Large intestine (tissue), 3 donors: ENCODE results near the gene CMIP. TPM values are rescaled to one million over a fixed set of nuclear protein-coding genes. Genes with fewer than 3 reads are reported as not detected.

Experiments
- DNase-seq, 2 donors: peaks; one replicate each; pipeline versions ENCODE4 v3.0.0 to v3.0.0-alpha.2; 2013
- H3K27ac ChIP-seq: one replicate; pipeline ENCODE4 v1.5.1; 2013; ENCODE audit warnings: low read length
- H3K27me3 ChIP-seq: 2 replicates; pipeline ENCODE4 v1.6.1; 2013; ENCODE audit warnings: low read length; ENCODE audit not compliant: control insufficient read depth, insufficient read depth
- H3K36me3 ChIP-seq: 2 replicates; pipeline ENCODE4 v1.6.1; 2013; ENCODE audit warnings: low read length; ENCODE audit not compliant: control insufficient read depth, insufficient read depth
- H3K4me1 ChIP-seq: one replicate; pipeline ENCODE4 v1.6.1; 2013; ENCODE audit warnings: low read length; ENCODE audit not compliant: control insufficient read depth, insufficient read depth
- H3K4me3 ChIP-seq: one replicate; pipeline ENCODE4 v1.5.1; 2013; ENCODE audit warnings: low read length
- H3K9me3 ChIP-seq: one replicate; pipeline ENCODE4 v1.6.1; 2013; ENCODE audit warnings: mild to moderate bottlenecking, low read depth, low read length, moderate library complexity; ENCODE audit not compliant: control insufficient read depth
- WGBS: methylation state at CpG from one replicate; pipeline ENCODE4 v1.1.5; 2013; ENCODE audit warnings: low lambda C conversion rate; ENCODE audit not compliant: insufficient coverage; 5-methylcytosine and 5-hydroxymethylcytosine counted together
- polyA plus RNA-seq: library from polyadenylated mRNA; unstranded; fragments of 120-200 nt; gene quantifications from one replicate; pipeline ENCODE4 v1.2.1, GENCODE V29; 2013

Gene CMIP
- polyA plus RNA-seq, 1 donor = 64.5 TPM

DNA sequence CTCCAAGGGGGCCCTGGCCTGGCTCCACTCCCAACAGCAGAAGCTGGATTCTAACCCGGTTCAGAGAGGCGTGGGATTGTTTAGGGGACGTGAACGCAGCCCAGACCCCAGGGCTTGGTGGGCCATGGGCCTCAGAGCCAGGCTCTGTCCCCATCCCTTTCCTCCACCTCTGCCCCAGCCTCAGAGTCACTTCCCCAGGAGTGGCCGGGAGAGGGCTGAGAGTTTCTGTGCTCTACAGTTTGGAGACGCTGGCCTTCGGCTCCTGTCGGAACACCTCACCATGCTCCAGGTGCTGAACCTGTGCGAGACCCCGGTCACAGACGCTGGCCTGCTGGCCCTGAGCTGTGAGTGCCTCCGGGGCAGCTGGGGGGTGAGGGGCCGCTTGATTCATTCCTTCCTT lies 260.7 kb downstream of the CMIP start:
- no peak overlapping the region for H3K4me3 ChIP-seq
- DNase-seq = no peak
- peaks cover 89% of the 10 kb centered on the region for H3K36me3 ChIP-seq
- H3K4me1 ChIP-seq = no peaks in the 10 kb centered on the region
- no peaks in the 10 kb centered on the region for H3K9me3 ChIP-seq
- no peaks in the 10 kb centered on the region for H3K27me3 ChIP-seq
- H3K27ac ChIP-seq = no peak overlapping the region
- no CpG with 5 or more reads among the region's 13 CpGs for WGBS

- Histone ChIP-seq H3K36me3 (peaks cover 82% of the 10 kb centered on the region), H3K4me1 (no peaks in the 10 kb centered on the region), H3K27ac (no peak overlapping the region), H3K27me3 (no peaks in the 10 kb centered on the region), H3K4me3 (no peak overlapping the region), H3K9me3 (no peaks in the 10 kb centered on the region)
- no CpG with 5 or more reads among the region's 26 CpGs for WGBS
- DNase-seq = no peak
Observed at GRCh38 chr16:81706327-81707295, 262.0 kb downstream of the CMIP start.

DNA sequence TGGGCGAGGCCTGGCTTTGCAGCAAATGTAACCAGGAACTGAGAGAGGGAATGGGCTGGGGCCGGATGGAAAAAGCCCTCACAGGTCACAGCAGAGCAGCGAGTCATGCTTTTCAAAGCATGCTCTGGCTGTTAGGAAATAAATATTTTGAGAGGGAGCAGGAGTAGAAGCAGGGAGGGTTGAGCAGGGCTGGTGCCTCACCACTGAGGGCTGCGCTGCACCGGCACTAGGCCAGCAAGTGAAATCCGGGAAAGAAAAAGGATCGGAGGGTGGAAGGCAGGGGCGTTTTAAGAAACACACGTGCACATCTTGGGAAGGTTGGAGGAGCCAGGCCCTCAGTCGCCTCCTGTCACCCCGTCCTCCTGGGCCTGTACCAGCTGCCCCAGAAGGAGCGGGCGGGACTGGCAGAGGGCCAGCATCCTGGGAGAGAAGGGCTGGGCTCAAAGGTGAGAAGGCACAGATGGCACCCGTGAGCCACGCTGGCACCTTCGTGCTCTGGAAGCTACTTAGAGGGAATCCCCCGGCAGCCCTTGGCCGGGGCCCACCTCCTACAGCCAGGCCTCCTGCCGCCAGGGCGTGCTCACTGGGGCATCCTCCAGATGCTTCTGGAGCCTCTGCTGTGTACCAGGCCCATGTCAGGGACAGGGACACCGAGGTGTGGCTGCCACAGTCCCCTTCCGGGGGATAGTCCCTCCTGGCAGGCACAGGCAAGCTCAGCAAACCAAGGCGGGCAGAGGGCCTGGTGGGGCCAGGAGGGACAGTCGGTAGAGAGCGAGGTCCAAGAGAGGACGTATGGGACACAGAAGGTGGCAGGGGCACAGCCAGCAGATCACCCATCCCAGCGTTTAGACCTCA lies 263.0 kb downstream of the CMIP start:
- no peak overlapping the region for H3K4me3 ChIP-seq
- WGBS = 100% methylated on average over 1 of the region's 27 CpGs
- peaks cover 2% of the 10 kb centered on the region for H3K4me1 ChIP-seq
- peak in 1 of 2 donors; percentile 65 for DNase-seq
- H3K27me3 ChIP-seq = no peaks in the 10 kb centered on the region
- H3K36me3 ChIP-seq = peaks cover 76% of the 10 kb centered on the region
- peak overlapping the region; percentile 45 for H3K27ac ChIP-seq
- H3K9me3 ChIP-seq = no peaks in the 10 kb centered on the region

- H3K4me1 ChIP-seq = peaks cover 2% of the 10 kb centered on the region
Observed at GRCh38 chr16:81708266-81709015, 263.8 kb downstream of the CMIP start.

DNA sequence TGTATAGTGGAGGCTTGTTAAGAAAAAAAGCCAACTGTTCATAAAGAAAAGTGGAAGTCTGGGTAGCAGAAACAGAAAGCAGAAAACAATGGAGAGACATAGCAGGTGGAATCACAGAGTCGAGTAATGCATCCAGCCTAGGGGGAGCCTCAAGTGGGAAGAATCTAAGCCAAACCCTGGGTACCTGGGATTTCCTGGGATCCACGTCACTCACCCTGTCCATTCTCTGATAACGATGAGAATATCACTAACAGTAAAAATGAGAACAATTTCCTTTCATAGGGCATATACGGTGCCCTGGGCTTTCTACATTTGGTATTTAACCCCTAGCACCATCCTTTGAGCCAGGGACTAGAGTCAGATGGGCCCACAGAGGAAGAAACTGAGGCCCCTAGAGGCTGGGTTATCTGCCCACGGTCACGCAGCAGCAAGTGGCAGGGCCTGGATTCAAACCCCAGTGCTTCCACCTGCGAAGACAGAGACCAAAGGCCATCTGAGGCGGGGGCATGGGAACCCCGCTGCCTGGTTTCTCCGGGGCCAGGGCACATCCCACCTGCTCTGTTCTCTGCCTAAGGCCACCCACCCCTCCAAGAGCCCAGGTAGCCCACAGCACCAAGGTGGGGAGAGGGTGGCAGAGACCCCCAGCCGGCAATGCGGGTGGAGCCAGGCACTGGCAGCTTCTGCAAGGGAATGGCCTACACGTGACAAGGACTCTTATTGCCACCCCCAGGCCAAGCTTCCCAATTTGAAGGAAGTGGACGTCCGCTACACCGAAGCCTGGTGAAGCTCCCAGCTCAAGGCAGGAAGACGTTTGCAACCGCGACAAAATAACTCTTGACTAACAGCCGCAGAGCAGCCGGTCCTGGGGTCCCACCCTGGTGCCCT lies 264.6 kb downstream of the CMIP start:
- no peak overlapping the region for H3K4me3 ChIP-seq
- no peaks in the 10 kb centered on the region for H3K27me3 ChIP-seq
- no peak for DNase-seq
- peaks cover 2% of the 10 kb centered on the region for H3K4me1 ChIP-seq
- peaks cover 64% of the 10 kb centered on the region for H3K36me3 ChIP-seq
- WGBS = no CpG with 5 or more reads among the region's 21 CpGs
- H3K9me3 ChIP-seq = no peaks in the 10 kb centered on the region
- no peak overlapping the region for H3K27ac ChIP-seq

More at GRCh38 chr16:81708266-81709015, 263.8 kb downstream of the CMIP start:
- Histone ChIP-seq H3K9me3 (no peaks in the 10 kb centered on the region), H3K36me3 (peaks cover 69% of the 10 kb centered on the region), H3K4me3 (no peak overlapping the region), H3K27me3 (no peaks in the 10 kb centered on the region), H3K27ac (peak overlapping the region; percentile 45)
- no CpG with 5 or more reads among the region's 11 CpGs for WGBS
- peak in 1 of 2 donors; percentile 66 for DNase-seq

- H3K36me3 ChIP-seq = peaks cover 59% of the 10 kb centered on the region
- H3K4me1 ChIP-seq = peaks cover 2% of the 10 kb centered on the region
- no peaks in the 10 kb centered on the region for H3K27me3 ChIP-seq
- H3K27ac ChIP-seq = no peak overlapping the region
- H3K9me3 ChIP-seq = no peaks in the 10 kb centered on the region
- WGBS = no CpG with 5 or more reads among the region's 20 CpGs
- DNase-seq = no peak
- H3K4me3 ChIP-seq = no peak overlapping the region
Observed at GRCh38 chr16:81710044-81710443, 265.4 kb downstream of the CMIP start.

DNA sequence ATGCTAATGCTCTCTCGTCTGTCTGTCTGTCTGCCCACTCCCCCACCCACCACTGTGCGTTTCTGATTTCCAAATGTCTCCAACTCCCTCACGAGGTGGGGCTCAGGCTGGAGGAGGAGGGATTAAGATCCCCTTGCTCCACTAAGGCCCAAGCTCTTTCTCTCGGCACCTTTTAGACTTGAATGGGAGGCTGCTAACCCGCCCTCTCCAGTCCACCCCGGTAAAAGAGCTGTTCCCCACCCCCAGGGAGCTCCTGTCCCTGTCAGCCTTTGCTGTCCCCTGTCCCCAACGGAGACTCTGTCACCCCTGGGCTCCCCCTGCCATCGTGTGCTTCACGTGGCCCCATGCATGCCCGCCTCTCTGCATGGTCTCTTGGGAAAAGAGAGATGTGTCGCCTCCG lies 266.0 kb downstream of the CMIP start:
- no CpG with 5 or more reads among the region's 12 CpGs for WGBS
- Histone ChIP-seq H3K4me3 (no peak overlapping the region), H3K27me3 (no peaks in the 10 kb centered on the region), H3K36me3 (peaks cover 54% of the 10 kb centered on the region), H3K4me1 (peaks cover 2% of the 10 kb centered on the region), H3K27ac (no peak overlapping the region), H3K9me3 (no peaks in the 10 kb centered on the region)
- no peak for DNase-seq

GRCh38 chr16:81711657-81712319 lies 267.2 kb downstream of the CMIP start:
- H3K27me3 ChIP-seq = no peaks in the 10 kb centered on the region
- peaks cover 42% of the 10 kb centered on the region for H3K36me3 ChIP-seq
- no peak overlapping the region for H3K4me3 ChIP-seq
- H3K9me3 ChIP-seq = no peaks in the 10 kb centered on the region
- no peak overlapping the region for H3K27ac ChIP-seq
- 77% methylated on average over 2 of the region's 21 CpGs for WGBS
- DNase-seq = no peak
- H3K4me1 ChIP-seq = peaks cover 2% of the 10 kb centered on the region

DNA sequence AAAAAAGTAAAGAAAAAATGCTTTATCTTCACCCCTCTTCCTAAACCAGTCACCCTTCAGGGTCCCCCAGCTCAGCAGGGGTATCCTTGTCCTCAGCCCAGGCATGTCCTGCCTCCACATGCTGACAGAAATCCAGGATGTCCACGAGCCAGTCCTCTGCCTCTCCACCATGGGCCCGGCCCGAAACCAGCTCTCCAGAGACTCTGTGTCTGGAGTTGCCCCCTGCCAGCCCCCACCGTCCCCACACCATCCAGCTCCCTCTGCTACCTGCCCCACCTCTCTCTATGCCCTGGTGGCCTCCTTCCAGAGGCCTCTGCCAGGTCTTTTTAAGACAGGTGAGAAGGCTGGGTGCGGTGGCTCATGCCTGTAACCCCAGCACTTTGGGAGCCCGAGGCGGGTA lies 268.1 kb downstream of the CMIP start:
- no peaks in the 10 kb centered on the region for H3K27me3 ChIP-seq
- DNase-seq = no peak
- H3K27ac ChIP-seq = no peak overlapping the region
- WGBS = no CpG with 5 or more reads among the region's 7 CpGs
- H3K4me1 ChIP-seq = peaks cover 2% of the 10 kb centered on the region
- H3K9me3 ChIP-seq = no peaks in the 10 kb centered on the region
- peaks cover 33% of the 10 kb centered on the region for H3K36me3 ChIP-seq
- no peak overlapping the region for H3K4me3 ChIP-seq
